Neural progenitor cell (in vitro differentiated cells): ENCODE results near the gene MME. TPM values are rescaled to one million over a fixed set of nuclear protein-coding genes. Genes with fewer than 3 reads are reported as not detected.

Source experiments
- DNase-seq: peaks from one replicate; pipeline ENCODE4 v3.0.0-alpha.2; 2016; ENCODE audit warnings: low spot score
- H2AFZ ChIP-seq: fragments of 200-600 bp; sonication (generic); replicated peaks from 2 replicates; pipeline ENCODE4 v1.6.1; 2016; ENCODE audit warnings: antibody characterized with exemption
- H3F3A ChIP-seq: fragments of 200-600 bp; sonication (generic); 2 replicates; pipeline ENCODE4 v1.6.1; 2016; ENCODE audit warnings: antibody characterized with exemption, low read depth
- H3K27ac ChIP-seq: fragments of 200-600 bp; sonication (generic); 2 replicates; pipeline ENCODE4 v1.5.1; 2016; ENCODE audit warnings: mild to moderate bottlenecking
- H3K27me3 ChIP-seq: fragments of 200-600 bp; sonication (generic); 2 replicates; pipeline ENCODE4 v1.6.1; 2016; ENCODE audit warnings: mild to moderate bottlenecking, moderate library complexity
- H3K36me3 ChIP-seq: fragments of 200-600 bp; sonication (generic); 2 replicates; pipeline ENCODE4 v1.5.1; 2016
- H3K4me1 ChIP-seq: fragments of 200-600 bp; sonication (generic); 2 replicates; pipeline ENCODE4 v1.6.1; 2016; ENCODE audit warnings: mixed run types
- H3K4me2 ChIP-seq: fragments of 200-600 bp; sonication (generic); 2 replicates; pipeline ENCODE4 v1.6.1; 2016
- H3K4me3 ChIP-seq: fragments of 200-600 bp; sonication (generic); 2 replicates; pipeline ENCODE4 v1.5.1; 2016
- H3K79me2 ChIP-seq: fragments of 200-600 bp; sonication (generic); 2 replicates; pipeline ENCODE4 v1.6.1; 2016; ENCODE audit warnings: low read depth
- H3K9ac ChIP-seq: fragments of 200-600 bp; sonication (generic); 2 replicates; pipeline ENCODE4 v1.6.1; 2016
- H3K9me3 ChIP-seq: fragments of 200-600 bp; sonication (generic); 2 replicates; pipeline ENCODE4 v1.5.1; 2016; ENCODE audit warnings: low read depth
- H4K20me1 ChIP-seq: fragments of 200-600 bp; sonication (generic); 2 replicates; pipeline ENCODE4 v1.6.1; 2016; ENCODE audit warnings: low read depth
- H3K27ac Mint-ChIP-seq: 3 replicates; pipeline ENCODE4 v1.8.0; 2021; ENCODE audit warnings: mixed read lengths
- H3K27me3 Mint-ChIP-seq: 2 replicates; pipeline ENCODE4 v1.8.0; 2022; ENCODE audit warnings: low read depth, mild to moderate bottlenecking, inconsistent platforms, moderate library complexity, mixed read lengths; ENCODE audit not compliant: insufficient read depth
- H3K36me3 Mint-ChIP-seq: 3 replicates; pipeline ENCODE4 v1.8.0; 2021; ENCODE audit warnings: mixed read lengths
- H3K4me1 Mint-ChIP-seq: 3 replicates; pipeline ENCODE4 v1.8.0; 2021; ENCODE audit warnings: mixed read lengths
- H3K4me3 Mint-ChIP-seq: 3 replicates; pipeline ENCODE4 v1.8.0; 2021; ENCODE audit warnings: mild to moderate bottlenecking, moderate library complexity, mixed read lengths
- H3K9me3 Mint-ChIP-seq: 3 replicates; pipeline ENCODE4 v1.8.0; 2020; ENCODE audit warnings: mixed read lengths
- CTCF ChIP-seq: fragments of 200-600 bp; sonication (generic); IDR thresholded peaks from 2 replicates; pipeline ENCODE4 v1.5.1; 2017; ENCODE audit warnings: antibody characterized with exemption, mild to moderate bottlenecking
- EZH2 ChIP-seq: fragments of 200-600 bp; sonication (generic); IDR thresholded peaks from 2 replicates; pipeline ENCODE4 v1.6.1; 2017; ENCODE audit warnings: antibody characterized with exemption, mild to moderate bottlenecking, moderate library complexity
- EZH2phosphoT487 ChIP-seq: fragments of 200-600 bp; sonication (generic); IDR thresholded peaks from 2 replicates; pipeline ENCODE4 v1.6.1; 2017; ENCODE audit warnings: antibody characterized with exemption
- total RNA-seq: library from RNA; depleted of rRNA; stranded (reverse); fragments of >200 nt; gene quantifications from 2 replicates; pipeline ENCODE4 v1.2.3, GENCODE V29; 2015; ENCODE audit warnings: low replicate concordance

The MME gene
- total RNA-seq, 1 donor from 2014 or later: 5.0 TPM

- H3K4me1 Mint-ChIP-seq: no peaks in the 10 kb centered on the region
- no peaks in the 10 kb centered on the region for H4K20me1 ChIP-seq
- no peak for TF ChIP-seq EZH2
- no peak for TF ChIP-seq EZH2phosphoT487
- no peak for TF ChIP-seq CTCF
These were observed 128.2 kb downstream of the MME start for GRCh38 chr3:155208183-155208800.

GRCh38 chr3:155210736-155211135 lies 130.6 kb downstream of the MME start:
- H2AFZ ChIP-seq: no peak overlapping the region

More at GRCh38 chr3:155208183-155208800, 128.2 kb downstream of the MME start:
- Mint-ChIP-seq H3K27me3 (no peaks in the 10 kb centered on the region), H3K4me3 (no peak overlapping the region), H3K9me3 (no peaks in the 10 kb centered on the region), H3K27ac (no peak overlapping the region), H3K36me3 (no peaks in the 10 kb centered on the region)
- no peak for DNase-seq
- H3K4me3 ChIP-seq: no peak overlapping the region
- no peaks in the 10 kb centered on the region for H3K9me3 ChIP-seq
- H3F3A ChIP-seq: no peaks in the 10 kb centered on the region
- no peak overlapping the region for H3K4me2 ChIP-seq
- H3K27ac ChIP-seq: no peak overlapping the region
- no peaks in the 10 kb centered on the region for H3K79me2 ChIP-seq
- no peaks in the 10 kb centered on the region for H3K36me3 ChIP-seq
- H3K9ac ChIP-seq: no peak overlapping the region
- peaks cover 3% of the 10 kb centered on the region for H3K4me1 ChIP-seq
- no peaks in the 10 kb centered on the region for H3K27me3 ChIP-seq
- no peak overlapping the region for H2AFZ ChIP-seq

GRCh38 chr3:155211266-155211665 lies 131.1 kb downstream of the MME start:
- Mint-ChIP-seq H3K9me3 (no peaks in the 10 kb centered on the region), H3K27ac (no peak overlapping the region), H3K4me1 (no peaks in the 10 kb centered on the region), H3K36me3 (no peaks in the 10 kb centered on the region), H3K27me3 (no peaks in the 10 kb centered on the region), H3K4me3 (no peak overlapping the region)
- no peak overlapping the region for H3K9ac ChIP-seq
- no peak for DNase-seq
- H3K9me3 ChIP-seq: no peaks in the 10 kb centered on the region
- no peak overlapping the region for H3K4me3 ChIP-seq
- no peaks in the 10 kb centered on the region for H3K36me3 ChIP-seq
- no peaks in the 10 kb centered on the region for H4K20me1 ChIP-seq
- no peaks in the 10 kb centered on the region for H3F3A ChIP-seq
- no peak for TF ChIP-seq EZH2
- TF ChIP-seq EZH2phosphoT487: no peak
- no peak for TF ChIP-seq CTCF
- H3K27me3 ChIP-seq: no peaks in the 10 kb centered on the region
- H2AFZ ChIP-seq: no peak overlapping the region
- peaks cover 3% of the 10 kb centered on the region for H3K4me1 ChIP-seq
- no peaks in the 10 kb centered on the region for H3K79me2 ChIP-seq
- H3K4me2 ChIP-seq: no peak overlapping the region
- no peak overlapping the region for H3K27ac ChIP-seq

More at GRCh38 chr3:155210736-155211135, 130.6 kb downstream of the MME start:
- H3K27me3 Mint-ChIP-seq: no peaks in the 10 kb centered on the region
- H3K4me1 Mint-ChIP-seq: no peaks in the 10 kb centered on the region
- TF ChIP-seq EZH2: no peak
- no peak for TF ChIP-seq CTCF
- Histone ChIP-seq H3K9ac (no peak overlapping the region), H3K36me3 (no peaks in the 10 kb centered on the region), H3K27ac (no peak overlapping the region), H3F3A (no peaks in the 10 kb centered on the region), H3K27me3 (no peaks in the 10 kb centered on the region), H3K79me2 (no peaks in the 10 kb centered on the region), H3K4me2 (no peak overlapping the region), H3K4me3 (no peak overlapping the region), H3K4me1 (peaks cover 3% of the 10 kb centered on the region), H4K20me1 (no peaks in the 10 kb centered on the region), H3K9me3 (no peaks in the 10 kb centered on the region)
- H3K4me3 Mint-ChIP-seq: no peak overlapping the region
- DNase-seq: no peak
- H3K27ac Mint-ChIP-seq: no peak overlapping the region
- H3K9me3 Mint-ChIP-seq: no peaks in the 10 kb centered on the region
- no peaks in the 10 kb centered on the region for H3K36me3 Mint-ChIP-seq
